GM12878 (cell line): ENCODE data around the gene SIK3. TPM values are rescaled to one million over a fixed set of nuclear protein-coding genes. Genes with fewer than 3 reads are reported as not detected.
A peak's percentile ranks its signal among the peaks of the same experiment; 100 is the strongest.

ENCODE experiments used
- BACH1 ChIP-seq: fragments of 450-650 bp; IDR thresholded peaks from 2 replicates; pipeline ENCODE4 v1.6.1; 2017; ENCODE audit warnings: mild to moderate bottlenecking, borderline replicate concordance
- BCL11A ChIP-seq: IDR thresholded peaks from 2 replicates; pipeline ENCODE4 v1.6.1; 2011; ENCODE audit warnings: low read depth, low read length
- BCLAF1 ChIP-seq: fragments of 450-650 bp; IDR thresholded peaks from 2 replicates; pipeline ENCODE4 v1.6.1; 2017; ENCODE audit warnings: antibody characterized with exemption, mild to moderate bottlenecking, moderate library complexity
- CEBPZ ChIP-seq: fragments of 150-350 bp; IDR thresholded peaks from 2 replicates; pipeline ENCODE4 v1.6.1; 2016; ENCODE audit warnings: low read depth, low read length
- CREB1 ChIP-seq: IDR thresholded peaks from 2 replicates; pipeline ENCODE4 v1.6.1; 2012; ENCODE audit warnings: low read depth, mild to moderate bottlenecking, inconsistent platforms
- EGR1 ChIP-seq, 2 experiments: IDR thresholded peaks; 1 replicate in 1 of 2; 2 replicates in 1 of 2; pipeline ENCODE4 v1.6.1; 2011 to 2012; ENCODE audit warnings: low read depth in 2 of 2, low read length in 2 of 2, borderline replicate concordance in 1 of 2, mild to moderate bottlenecking in 1 of 2, moderate library complexity in 1 of 2
- ELK1 ChIP-seq: IDR thresholded peaks from 2 replicates; pipeline ENCODE4 v1.6.1; 2012; ENCODE audit warnings: low read depth, low read length, improper control_type of control experiment
- EZH2 ChIP-seq: IDR thresholded peaks from 2 replicates; pipeline ENCODE4 v1.6.1; 2012; ENCODE audit warnings: low read depth, mild to moderate bottlenecking, control low read depth, inconsistent platforms, low read length, borderline replicate concordance; ENCODE audit not compliant: control insufficient read depth
- FOXK2 ChIP-seq: fragments of 450-650 bp; IDR thresholded peaks from 2 replicates; pipeline ENCODE4 v1.6.1; 2017; ENCODE audit warnings: mild to moderate bottlenecking, moderate library complexity
- HDAC2 ChIP-seq: fragments of 200-600 bp; sonication (generic); IDR thresholded peaks from 2 replicates; pipeline ENCODE4 v1.6.1; 2017
- KLF5 ChIP-seq: fragments of 450-650 bp; IDR thresholded peaks from 2 replicates; pipeline ENCODE4 v1.6.1; 2014; ENCODE audit warnings: mild to moderate bottlenecking; ENCODE audit not compliant: partially characterized antibody
- LARP7 ChIP-seq: fragments of 450-650 bp; IDR thresholded peaks from 2 replicates; pipeline ENCODE4 v1.6.1; 2017; ENCODE audit warnings: mild to moderate bottlenecking
- NFXL1 ChIP-seq: fragments of 450-650 bp; IDR thresholded peaks from 2 replicates; pipeline ENCODE4 v1.6.1; 2017; ENCODE audit warnings: antibody characterized with exemption, mild to moderate bottlenecking, borderline replicate concordance
- NFYB ChIP-seq: IDR thresholded peaks from 2 replicates; pipeline ENCODE4 v1.6.1; 2011; ENCODE audit warnings: low read depth, mild to moderate bottlenecking, low read length, improper control_type of control experiment, moderate library complexity; ENCODE audit not compliant: insufficient read depth
- PML ChIP-seq: IDR thresholded peaks from 2 replicates; pipeline ENCODE4 v1.6.1; 2012; ENCODE audit warnings: low read length, inconsistent platforms
- POLR2AphosphoS2 ChIP-seq: IDR thresholded peaks from 2 replicates; pipeline ENCODE4 v1.6.1; 2011; ENCODE audit warnings: low read depth, mild to moderate bottlenecking, low read length, improper control_type of control experiment, moderate library complexity
- POLR2AphosphoS5 ChIP-seq: IDR thresholded peaks from 2 replicates; pipeline ENCODE4 v1.6.1; 2011; ENCODE audit warnings: mild to moderate bottlenecking, low read length, inconsistent platforms
- SIX5 ChIP-seq: IDR thresholded peaks from 2 replicates; pipeline ENCODE4 v1.6.1; 2011; ENCODE audit warnings: mild to moderate bottlenecking, low read depth, low read length, moderate library complexity; ENCODE audit not compliant: severe bottlenecking
- SMARCA5 ChIP-seq: fragments of 450-650 bp; IDR thresholded peaks from 2 replicates; pipeline ENCODE4 v1.6.1; 2017; ENCODE audit warnings: mild to moderate bottlenecking
- SMC3 ChIP-seq: IDR thresholded peaks from 2 replicates; pipeline ENCODE4 v1.6.1; 2011; ENCODE audit warnings: low read length, improper control_type of control experiment, borderline replicate concordance
- SP1 ChIP-seq: IDR thresholded peaks from one replicate; pipeline ENCODE4 v1.6.1; 2011; ENCODE audit warnings: low read depth, low read length
- SUPT20H ChIP-seq: IDR thresholded peaks from 2 replicates; pipeline ENCODE4 v1.6.1; 2011; ENCODE audit warnings: low read depth, mild to moderate bottlenecking, low read length, moderate library complexity, borderline replicate concordance; ENCODE audit not compliant: control insufficient read depth
- SUZ12 ChIP-seq: fragments of 200-600 bp; sonication (generic); IDR thresholded peaks from one replicate; pipeline ENCODE4 v1.6.1; 2018; ENCODE audit warnings: antibody characterized with exemption, mild to moderate bottlenecking; ENCODE audit not compliant: unreplicated experiment
- TAF1 ChIP-seq: IDR thresholded peaks from 2 replicates; pipeline ENCODE4 v1.6.1; 2011; ENCODE audit warnings: mild to moderate bottlenecking, low read depth, low read length, borderline replicate concordance
- ZNF24 ChIP-seq: fragments of 450-650 bp; IDR thresholded peaks from 2 replicates; pipeline ENCODE4 v1.6.1; 2017; ENCODE audit warnings: antibody characterized with exemption, mild to moderate bottlenecking
- polyA plus RNA-seq, 11 experiments: library from polyadenylated mRNA; depleted of rRNA in 4 of 11; unstranded in 6 of 11; stranded (reverse) in 5 of 11; fragments of >200 nt; fragmentation: Nextera tagmentation in 4 of 11; fragmentation: Illumina TruSeq in 1 of 11; extraction: Ambion mirVana in 4 of 11; extraction: Trizol in 1 of 11; gene quantifications; 1 replicate in 1 of 11; 2 replicates in 10 of 11; pipeline versions ENCODE4 v1.2.1 to v1.2.3, GENCODE V29; 2011 to 2016; ENCODE audit warnings: inconsistent platforms in 2 of 11, missing spikeins in 2 of 11, low read depth in 1 of 11
- total RNA-seq, 4 experiments: library from RNA; depleted of rRNA in 3 of 4; stranded (reverse); fragments of >200 nt in 3 of 4; fragmentation: Illumina TruSeq in 1 of 4; extraction: Trizol in 1 of 4; gene quantifications; 2 replicates each; pipeline versions ENCODE4 v1.2.1 to v1.2.3, GENCODE V29; 2013 to 2021

Gene SIK3
- total and polyA plus RNA-seq, 10 of the 15 experiments (the other 5 are each of a cell fraction or from before 2014, with no cell fraction given): 2.5 to 31.9 (median 11.1) TPM

- TF ChIP-seq CEBPZ: no peak
- TF ChIP-seq SMARCA5: no peak
- TF ChIP-seq TAF1: no peak
- no peak for TF ChIP-seq PML
- TF ChIP-seq EZH2: no peak
- no peak for TF ChIP-seq LARP7
- no peak for TF ChIP-seq CREB1
- TF ChIP-seq BACH1: peak; percentile 99
- TF ChIP-seq HDAC2: no peak
- TF ChIP-seq ELK1: no peak
- no peak for TF ChIP-seq SUPT20H
- no peak for TF ChIP-seq SIX5
- TF ChIP-seq KLF5: no peak
- TF ChIP-seq SUZ12: no peak
- no peak for TF ChIP-seq ZNF24
- TF ChIP-seq BCL11A: peak; percentile 79
- no peak for TF ChIP-seq POLR2AphosphoS2
- no peak for TF ChIP-seq NFYB
- TF ChIP-seq POLR2AphosphoS5: no peak
- no peak for TF ChIP-seq SP1
- no peak for TF ChIP-seq NFXL1
- no peak for TF ChIP-seq FOXK2
- no peak for TF ChIP-seq EGR1 (IDR thresholded peaks at IDR 0.05; ENCODE audit: borderline replicate concordance in 1 of 2, low read depth in 2 of 2, low read length in 2 of 2)
- no peak for TF ChIP-seq SMC3
- no peak for TF ChIP-seq BCLAF1
Measured at GRCh38 chr11:117072517-117073461, 25.4 kb downstream of the SIK3 start (continued).
